Measurements from ENCODE around the gene SPTBN4.

- TF ChIP-seq CTCF (conservative IDR thresholded peaks at IDR 0.05; ENCODE audit: low read depth, low read length), result no peak
- TF ChIP-seq EZH2 (IDR thresholded peaks at IDR 0.05; ENCODE audit: low read length, unreplicated experiment), result no peak
These were observed 8.7 kb upstream of the SPTBN4 start for GRCh38 chr19:40457953-40458596.
